ENCODE results near the gene RAC3.

GRCh38 chr17:82009413-82009812 is 22.1 kb upstream of the RAC3 start:
- no peak for TF ChIP-seq CTCF (IDR thresholded peaks at IDR 0.05; ENCODE audit: insufficient read depth, low read depth, low read length)
- TF ChIP-seq EZH2 (IDR thresholded peaks at IDR 0.05; ENCODE audit: insufficient read depth, low read length), result no peak

Measured in astrocyte (in vitro differentiated cells and primary cell).